GM12875 (cell line): Measurements from ENCODE around the gene PLCG2.

Source experiments
- H3K4me3 ChIP-seq: one replicate; pipeline ENCODE4 v1.5.1; 2011; ENCODE audit warnings: low read depth, low read length, control low read depth
- TF ChIP-seq, protein P1 (sequence below): IDR thresholded peaks from 2 replicates; pipeline ENCODE4 v1.5.1; 2011; ENCODE audit warnings: low read depth, mild to moderate bottlenecking, control low read depth, inconsistent platforms, low read length, moderate library complexity, borderline replicate concordance; ENCODE audit not compliant: insufficient read depth

The PLCG2 gene

DNA sequence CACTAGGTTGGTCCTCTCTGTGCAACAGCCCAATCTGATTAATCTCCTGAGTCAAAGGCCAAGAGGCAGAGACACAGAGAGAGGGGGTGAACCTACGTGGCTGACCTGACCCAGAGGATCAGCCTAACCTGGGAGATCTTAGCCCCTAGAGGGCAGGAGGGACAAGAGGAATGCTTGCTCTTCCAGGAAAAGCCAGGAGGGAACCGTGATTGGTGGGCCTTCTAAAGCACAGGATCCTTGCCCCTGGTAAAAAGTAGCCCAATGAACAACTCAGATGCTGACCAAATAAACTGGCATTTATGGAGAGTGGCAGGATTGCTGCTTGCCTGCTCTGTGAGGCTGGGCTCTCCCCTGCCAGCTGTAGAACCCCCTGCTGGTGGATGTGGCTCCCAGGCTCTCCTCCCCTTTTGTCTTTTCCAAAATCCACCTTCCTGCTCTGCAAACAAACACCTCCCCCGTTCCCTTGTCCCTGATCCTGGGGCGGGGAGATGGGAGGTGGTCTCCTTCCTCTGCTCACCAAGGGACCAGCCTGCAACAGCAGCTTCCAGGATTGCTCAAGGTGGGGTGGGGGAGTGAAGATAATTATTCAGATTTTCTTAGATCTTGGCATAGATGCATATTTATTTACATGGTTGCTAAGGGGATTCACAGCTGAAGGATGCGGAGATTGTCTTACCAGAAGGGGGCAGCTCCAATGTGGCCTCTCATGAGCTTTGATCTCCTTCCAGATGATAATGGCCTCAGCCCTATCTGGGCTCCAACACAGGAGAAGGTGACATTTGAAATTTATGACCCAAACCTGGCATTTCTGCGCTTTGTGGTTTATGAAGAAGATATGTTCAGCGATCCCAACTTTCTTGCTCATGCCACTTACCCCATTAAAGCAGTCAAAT lies 160.3 kb downstream of the PLCG2 start:
- H3K4me3 ChIP-seq, result no peak overlapping the region

DNA sequence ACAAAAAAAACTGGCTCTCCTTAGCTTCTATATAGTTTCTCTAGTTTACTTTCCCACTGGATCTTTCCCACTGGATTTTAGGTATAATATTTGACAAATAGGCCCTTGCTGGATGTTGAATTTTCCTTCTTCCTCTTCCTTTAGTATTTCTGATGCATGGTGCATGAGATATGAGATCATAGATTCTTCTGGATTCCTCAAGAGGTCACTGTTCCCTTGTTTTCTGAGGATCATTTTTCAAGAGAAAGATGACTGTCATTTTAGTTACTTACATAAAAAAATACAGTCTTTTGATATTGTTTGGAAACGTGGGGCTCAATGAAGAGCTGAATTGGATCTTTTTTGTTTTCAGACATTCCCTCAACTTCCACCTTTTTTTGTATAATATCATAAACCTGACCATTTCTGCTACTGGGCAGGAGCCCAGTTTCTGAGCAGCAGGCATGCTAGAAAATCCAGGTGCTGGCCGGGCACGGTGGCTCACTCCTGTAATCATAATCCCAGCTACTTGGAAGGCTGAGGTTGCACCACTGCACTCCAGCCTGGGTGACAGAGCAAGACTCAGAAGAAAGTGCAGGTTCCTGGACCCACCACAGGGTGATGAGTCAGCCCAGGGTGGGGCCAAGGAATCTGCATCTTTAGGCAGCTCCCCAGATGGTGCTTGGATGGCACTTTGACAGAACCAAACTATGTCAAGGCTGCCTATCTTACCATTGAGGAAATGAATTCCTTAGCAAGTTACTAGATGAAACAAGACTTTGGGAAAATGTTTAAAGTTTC lies 161.9 kb downstream of the PLCG2 start:
- TF ChIP-seq, protein P1, sequence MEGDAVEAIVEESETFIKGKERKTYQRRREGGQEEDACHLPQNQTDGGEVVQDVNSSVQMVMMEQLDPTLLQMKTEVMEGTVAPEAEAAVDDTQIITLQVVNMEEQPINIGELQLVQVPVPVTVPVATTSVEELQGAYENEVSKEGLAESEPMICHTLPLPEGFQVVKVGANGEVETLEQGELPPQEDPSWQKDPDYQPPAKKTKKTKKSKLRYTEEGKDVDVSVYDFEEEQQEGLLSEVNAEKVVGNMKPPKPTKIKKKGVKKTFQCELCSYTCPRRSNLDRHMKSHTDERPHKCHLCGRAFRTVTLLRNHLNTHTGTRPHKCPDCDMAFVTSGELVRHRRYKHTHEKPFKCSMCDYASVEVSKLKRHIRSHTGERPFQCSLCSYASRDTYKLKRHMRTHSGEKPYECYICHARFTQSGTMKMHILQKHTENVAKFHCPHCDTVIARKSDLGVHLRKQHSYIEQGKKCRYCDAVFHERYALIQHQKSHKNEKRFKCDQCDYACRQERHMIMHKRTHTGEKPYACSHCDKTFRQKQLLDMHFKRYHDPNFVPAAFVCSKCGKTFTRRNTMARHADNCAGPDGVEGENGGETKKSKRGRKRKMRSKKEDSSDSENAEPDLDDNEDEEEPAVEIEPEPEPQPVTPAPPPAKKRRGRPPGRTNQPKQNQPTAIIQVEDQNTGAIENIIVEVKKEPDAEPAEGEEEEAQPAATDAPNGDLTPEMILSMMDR, result no peak
- H3K4me3 ChIP-seq, result no peak overlapping the region

More for the DNA sequence above, 160.3 kb downstream of the PLCG2 start:
- TF ChIP-seq, protein P1, result no peak

- TF ChIP-seq, protein P1, result no peak
- no peak overlapping the region for H3K4me3 ChIP-seq
Observed at GRCh38 chr16:81942007-81942601, 163.0 kb downstream of the PLCG2 start.

GRCh38 chr16:81945665-81946064 lies 166.6 kb downstream of the PLCG2 start:
- TF ChIP-seq, protein P1, result no peak
- no peak overlapping the region for H3K4me3 ChIP-seq

DNA sequence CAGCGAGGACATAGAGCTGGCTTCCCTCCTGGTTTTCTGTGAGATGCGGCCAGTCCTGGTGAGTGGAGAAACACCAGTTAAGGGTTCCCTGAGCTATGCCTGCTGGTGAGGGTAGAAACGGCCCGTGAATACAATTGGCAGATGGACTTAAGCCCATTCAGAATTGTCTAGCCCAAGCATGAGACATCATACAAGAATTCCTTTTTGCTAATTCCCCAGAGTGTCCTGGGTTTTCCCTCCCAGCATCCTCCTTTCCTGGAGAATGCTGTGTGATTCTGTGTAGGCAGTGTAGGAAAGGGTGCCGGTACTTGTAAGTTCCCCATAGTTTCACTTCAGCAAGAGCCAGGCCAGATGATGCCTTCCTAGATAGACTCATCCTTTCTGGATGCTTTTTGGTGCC lies 167.1 kb downstream of the PLCG2 start:
- TF ChIP-seq, protein P1, result no peak
- H3K4me3 ChIP-seq, result no peak overlapping the region

DNA sequence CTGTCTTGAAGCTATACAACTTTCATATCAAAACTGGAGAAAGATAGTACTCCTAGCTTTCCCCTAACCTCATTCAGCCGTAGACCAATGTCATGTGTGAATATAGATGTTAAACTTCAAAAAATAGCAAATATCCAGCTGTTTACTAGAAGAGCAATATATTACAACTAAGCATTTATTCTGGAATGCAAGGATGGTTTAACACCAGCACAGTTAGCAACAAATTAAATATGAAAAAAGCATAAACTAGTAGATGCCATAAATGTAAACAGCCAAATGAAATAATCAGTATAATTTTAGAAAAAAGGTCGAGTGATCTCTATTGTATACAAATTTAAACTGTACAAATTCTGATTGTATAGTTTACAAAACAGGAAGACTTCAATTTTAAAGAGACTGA lies 172.5 kb downstream of the PLCG2 start:
- H3K4me3 ChIP-seq, result no peak overlapping the region
- TF ChIP-seq, protein P1, result no peak
